Panc1 (cell line): ENCODE data around the gene PKD1.
"Not testable (repeated sequence)": the region's sequence is repeated elsewhere in the genome, so short reads cannot be mapped to it uniquely, and the experiment has no call there.

Experiments
- SIN3A ChIP-seq: IDR thresholded peaks from 2 replicates; pipeline ENCODE4 v1.6.1; 2012; ENCODE audit warnings: low read depth, mild to moderate bottlenecking, low read length, moderate library complexity, borderline replicate concordance; ENCODE audit not compliant: insufficient read depth
- TF ChIP-seq, protein P1 (sequence below): fragments of 450-650 bp; IDR thresholded peaks from 2 replicates; pipeline ENCODE4 v1.5.1; 2017; ENCODE audit warnings: mild to moderate bottlenecking
- TF ChIP-seq, protein P2 (sequence below), 2 experiments: IDR thresholded peaks; 2 replicates each; pipeline ENCODE4 v1.6.1; 2011 to 2012; ENCODE audit warnings: low read depth in 2 of 2, control low read depth in 1 of 2, low read length in 1 of 2, mild to moderate bottlenecking in 1 of 2, moderate library complexity in 1 of 2; ENCODE audit not compliant: insufficient read depth in 1 of 2

DNA sequence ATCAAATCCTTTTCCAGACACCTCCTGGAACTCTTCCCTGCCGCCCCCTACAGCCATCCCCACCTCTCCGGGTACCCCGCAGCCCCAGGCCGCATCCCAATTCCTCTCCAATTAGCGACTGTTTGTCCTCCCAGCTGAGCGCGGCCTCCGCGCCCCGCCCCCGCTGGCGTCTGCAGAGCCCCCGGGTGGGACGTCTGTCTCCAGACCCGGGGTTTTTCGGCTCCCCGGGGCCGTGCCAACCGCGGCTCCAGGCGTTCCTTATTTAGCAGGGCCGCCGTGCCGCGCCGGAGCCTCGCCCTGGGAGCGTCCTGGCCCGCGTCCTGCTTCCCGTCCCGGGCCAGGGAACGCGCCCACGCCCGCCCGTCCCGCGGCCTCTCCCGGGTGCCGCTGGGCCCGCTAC is 627 bp downstream of the PKD1 start:
- TF ChIP-seq, protein P1, sequence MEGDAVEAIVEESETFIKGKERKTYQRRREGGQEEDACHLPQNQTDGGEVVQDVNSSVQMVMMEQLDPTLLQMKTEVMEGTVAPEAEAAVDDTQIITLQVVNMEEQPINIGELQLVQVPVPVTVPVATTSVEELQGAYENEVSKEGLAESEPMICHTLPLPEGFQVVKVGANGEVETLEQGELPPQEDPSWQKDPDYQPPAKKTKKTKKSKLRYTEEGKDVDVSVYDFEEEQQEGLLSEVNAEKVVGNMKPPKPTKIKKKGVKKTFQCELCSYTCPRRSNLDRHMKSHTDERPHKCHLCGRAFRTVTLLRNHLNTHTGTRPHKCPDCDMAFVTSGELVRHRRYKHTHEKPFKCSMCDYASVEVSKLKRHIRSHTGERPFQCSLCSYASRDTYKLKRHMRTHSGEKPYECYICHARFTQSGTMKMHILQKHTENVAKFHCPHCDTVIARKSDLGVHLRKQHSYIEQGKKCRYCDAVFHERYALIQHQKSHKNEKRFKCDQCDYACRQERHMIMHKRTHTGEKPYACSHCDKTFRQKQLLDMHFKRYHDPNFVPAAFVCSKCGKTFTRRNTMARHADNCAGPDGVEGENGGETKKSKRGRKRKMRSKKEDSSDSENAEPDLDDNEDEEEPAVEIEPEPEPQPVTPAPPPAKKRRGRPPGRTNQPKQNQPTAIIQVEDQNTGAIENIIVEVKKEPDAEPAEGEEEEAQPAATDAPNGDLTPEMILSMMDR = not testable (repeated sequence)
- not testable (repeated sequence) for TF ChIP-seq SIN3A
- TF ChIP-seq, protein P2, sequence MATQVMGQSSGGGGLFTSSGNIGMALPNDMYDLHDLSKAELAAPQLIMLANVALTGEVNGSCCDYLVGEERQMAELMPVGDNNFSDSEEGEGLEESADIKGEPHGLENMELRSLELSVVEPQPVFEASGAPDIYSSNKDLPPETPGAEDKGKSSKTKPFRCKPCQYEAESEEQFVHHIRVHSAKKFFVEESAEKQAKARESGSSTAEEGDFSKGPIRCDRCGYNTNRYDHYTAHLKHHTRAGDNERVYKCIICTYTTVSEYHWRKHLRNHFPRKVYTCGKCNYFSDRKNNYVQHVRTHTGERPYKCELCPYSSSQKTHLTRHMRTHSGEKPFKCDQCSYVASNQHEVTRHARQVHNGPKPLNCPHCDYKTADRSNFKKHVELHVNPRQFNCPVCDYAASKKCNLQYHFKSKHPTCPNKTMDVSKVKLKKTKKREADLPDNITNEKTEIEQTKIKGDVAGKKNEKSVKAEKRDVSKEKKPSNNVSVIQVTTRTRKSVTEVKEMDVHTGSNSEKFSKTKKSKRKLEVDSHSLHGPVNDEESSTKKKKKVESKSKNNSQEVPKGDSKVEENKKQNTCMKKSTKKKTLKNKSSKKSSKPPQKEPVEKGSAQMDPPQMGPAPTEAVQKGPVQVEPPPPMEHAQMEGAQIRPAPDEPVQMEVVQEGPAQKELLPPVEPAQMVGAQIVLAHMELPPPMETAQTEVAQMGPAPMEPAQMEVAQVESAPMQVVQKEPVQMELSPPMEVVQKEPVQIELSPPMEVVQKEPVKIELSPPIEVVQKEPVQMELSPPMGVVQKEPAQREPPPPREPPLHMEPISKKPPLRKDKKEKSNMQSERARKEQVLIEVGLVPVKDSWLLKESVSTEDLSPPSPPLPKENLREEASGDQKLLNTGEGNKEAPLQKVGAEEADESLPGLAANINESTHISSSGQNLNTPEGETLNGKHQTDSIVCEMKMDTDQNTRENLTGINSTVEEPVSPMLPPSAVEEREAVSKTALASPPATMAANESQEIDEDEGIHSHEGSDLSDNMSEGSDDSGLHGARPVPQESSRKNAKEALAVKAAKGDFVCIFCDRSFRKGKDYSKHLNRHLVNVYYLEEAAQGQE (IDR thresholded peaks at IDR 0.05; ENCODE audit: insufficient read depth in 1 of 2, low read depth in 2 of 2, low read length in 1 of 2) = not testable (repeated sequence)
